ENCODE results near the gene DLL1.

DNA sequence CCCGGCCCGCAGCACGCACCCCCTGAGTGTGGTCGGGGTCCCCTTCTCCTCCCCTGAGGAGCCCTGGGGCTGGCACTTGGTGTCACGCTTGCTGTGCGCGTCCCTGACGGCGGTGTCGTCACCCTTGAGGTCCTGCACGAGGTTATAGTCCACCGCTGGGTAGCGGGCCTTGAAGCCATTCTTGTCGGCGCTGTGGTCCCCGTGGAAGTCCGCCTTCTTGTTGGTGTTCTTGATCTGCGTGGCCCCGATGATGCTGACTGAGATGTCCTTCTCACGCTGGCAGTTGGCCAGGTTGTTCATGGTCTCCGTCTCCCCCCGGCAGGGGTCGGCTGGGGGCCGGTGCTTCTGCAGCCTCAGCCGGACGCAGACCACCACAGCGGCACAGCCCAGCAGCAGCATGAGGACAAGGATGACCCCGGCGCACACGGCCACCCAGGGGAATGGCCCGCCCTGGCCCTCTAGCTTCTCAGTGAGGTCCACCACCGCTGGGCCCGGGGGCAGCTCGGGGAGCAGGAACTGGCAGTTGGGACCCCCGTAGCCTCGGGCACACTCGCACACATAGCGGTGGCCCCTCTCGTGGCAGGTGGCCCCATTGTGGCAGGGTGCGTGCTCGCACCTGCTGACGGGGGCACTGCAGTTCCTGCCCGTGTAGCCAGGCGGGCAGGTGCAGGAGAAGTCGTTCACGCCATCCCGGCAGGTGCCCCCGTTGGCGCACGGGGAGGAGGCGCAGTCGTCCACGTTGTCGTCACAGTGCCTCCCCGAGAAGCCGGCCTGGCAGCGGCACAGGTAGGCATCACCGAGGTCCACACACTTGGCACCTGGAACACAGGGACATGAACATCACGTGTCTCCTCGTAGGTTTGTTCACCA is 7.4 kb downstream of the DLL1 start:
- TF ChIP-seq, protein P1, sequence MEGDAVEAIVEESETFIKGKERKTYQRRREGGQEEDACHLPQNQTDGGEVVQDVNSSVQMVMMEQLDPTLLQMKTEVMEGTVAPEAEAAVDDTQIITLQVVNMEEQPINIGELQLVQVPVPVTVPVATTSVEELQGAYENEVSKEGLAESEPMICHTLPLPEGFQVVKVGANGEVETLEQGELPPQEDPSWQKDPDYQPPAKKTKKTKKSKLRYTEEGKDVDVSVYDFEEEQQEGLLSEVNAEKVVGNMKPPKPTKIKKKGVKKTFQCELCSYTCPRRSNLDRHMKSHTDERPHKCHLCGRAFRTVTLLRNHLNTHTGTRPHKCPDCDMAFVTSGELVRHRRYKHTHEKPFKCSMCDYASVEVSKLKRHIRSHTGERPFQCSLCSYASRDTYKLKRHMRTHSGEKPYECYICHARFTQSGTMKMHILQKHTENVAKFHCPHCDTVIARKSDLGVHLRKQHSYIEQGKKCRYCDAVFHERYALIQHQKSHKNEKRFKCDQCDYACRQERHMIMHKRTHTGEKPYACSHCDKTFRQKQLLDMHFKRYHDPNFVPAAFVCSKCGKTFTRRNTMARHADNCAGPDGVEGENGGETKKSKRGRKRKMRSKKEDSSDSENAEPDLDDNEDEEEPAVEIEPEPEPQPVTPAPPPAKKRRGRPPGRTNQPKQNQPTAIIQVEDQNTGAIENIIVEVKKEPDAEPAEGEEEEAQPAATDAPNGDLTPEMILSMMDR (IDR thresholded peaks at IDR 0.05), result no peak
- TF ChIP-seq POLR2A (IDR thresholded peaks at IDR 0.05) (no peak), POLR2AphosphoS5 (IDR thresholded peaks at IDR 0.05) (no peak)

Data from stomach (tissue), 4 donors.